Measurements from ENCODE around the gene SLC25A43.

GRCh38 chrX:119459181-119459580, 60.0 kb downstream of the SLC25A43 start:
- TF ChIP-seq CTCF (IDR thresholded peaks at IDR 0.05; ENCODE audit: low read length) (no peak), EZH2 (IDR thresholded peaks at IDR 0.05; ENCODE audit: borderline replicate concordance, low read length) (no peak)

Data from OCI-LY1 (cell line).